MM.1S (cell line): Measurements from ENCODE around the gene UGT1A4.

Source experiments
- DNase-seq: peaks from one replicate; pipeline ENCODE4 v3.0.0-alpha.2; 2015
- H2AFZ ChIP-seq: fragments of 300-600 bp; sonication (generic); 2 replicates; pipeline ENCODE4 v1.6.0; 2016; ENCODE audit warnings: antibody characterized with exemption, low read length
- H3F3A ChIP-seq: fragments of 300-600 bp; sonication (generic); 2 replicates; pipeline ENCODE4 v1.6.1; 2016; ENCODE audit warnings: mild to moderate bottlenecking, antibody characterized with exemption, low read length, moderate library complexity, mixed read lengths; ENCODE audit not compliant: insufficient read depth
- H3K27ac ChIP-seq: fragments of 300-600 bp; sonication (generic); 2 replicates; pipeline ENCODE4 v1.5.1; 2016; ENCODE audit warnings: mild to moderate bottlenecking, low read length
- H3K27me3 ChIP-seq: fragments of 300-600 bp; sonication (generic); replicated peaks from 2 replicates; pipeline ENCODE4 v1.6.0; 2016; ENCODE audit warnings: low read length; ENCODE audit not compliant: insufficient read depth
- H3K36me3 ChIP-seq: fragments of 300-600 bp; sonication (generic); replicated peaks from 2 replicates; pipeline ENCODE4 v1.6.1; 2016; ENCODE audit warnings: mild to moderate bottlenecking, low read length, mixed read lengths; ENCODE audit not compliant: insufficient read depth
- H3K4me1 ChIP-seq: fragments of 300-600 bp; sonication (generic); 2 replicates; pipeline ENCODE4 v1.6.1; 2016; ENCODE audit warnings: low read length, mixed read lengths
- H3K4me2 ChIP-seq: fragments of 300-600 bp; sonication (generic); 2 replicates; pipeline ENCODE4 v1.6.0; 2016; ENCODE audit warnings: low read depth, low read length
- H3K4me3 ChIP-seq: fragments of 300-600 bp; sonication (generic); 2 replicates; pipeline ENCODE4 v1.5.1; 2016; ENCODE audit warnings: low read length, mixed read lengths
- H3K79me2 ChIP-seq: fragments of 300-600 bp; sonication (generic); 2 replicates; pipeline ENCODE4 v1.6.1; 2016; ENCODE audit warnings: mixed run types, low read length, mixed read lengths
- H3K9ac ChIP-seq: fragments of 300-600 bp; sonication (generic); 2 replicates; pipeline ENCODE4 v1.6.1; 2016; ENCODE audit warnings: low read length, mixed read lengths
- H3K9me2 ChIP-seq: fragments of 300-600 bp; sonication (generic); replicated peaks from 2 replicates; pipeline ENCODE4 v1.6.1; 2016; ENCODE audit warnings: mild to moderate bottlenecking, low read length, mixed read lengths; ENCODE audit not compliant: insufficient read depth
- H3K9me3 ChIP-seq: fragments of 300-600 bp; sonication (generic); replicated peaks from 2 replicates; pipeline ENCODE4 v1.6.1; 2016; ENCODE audit warnings: mild to moderate bottlenecking, low read length, mixed read lengths; ENCODE audit not compliant: insufficient read depth
- H4K20me1 ChIP-seq: fragments of 300-600 bp; sonication (generic); 2 replicates; pipeline ENCODE4 v1.6.1; 2016; ENCODE audit warnings: mild to moderate bottlenecking, low read length, moderate library complexity, mixed read lengths; ENCODE audit not compliant: insufficient read depth
- EZH2 ChIP-seq: fragments of 300-600 bp; sonication (generic); optimal IDR thresholded peaks from 2 replicates; pipeline ENCODE3; 2017; ENCODE audit warnings: low read depth, mild to moderate bottlenecking, antibody characterized with exemption, low read length, mixed read lengths
- EZH2phosphoT487 ChIP-seq: fragments of 300-600 bp; sonication (generic); IDR thresholded peaks from 2 replicates; pipeline ENCODE4 v1.6.1; 2018; ENCODE audit warnings: antibody characterized with exemption, low read length
- TF ChIP-seq, protein P1 (sequence below): fragments of 300-600 bp; sonication (generic); IDR thresholded peaks from 2 replicates; pipeline ENCODE4 v1.5.1; 2016; ENCODE audit warnings: antibody characterized with exemption, low read length, mixed read lengths

UGT1A4 gene

GRCh38 chr2:233702238-233702637 is 16.3 kb upstream of the UGT1A4 start:
- DNase-seq = no peak
- no peak overlapping the region for H2AFZ ChIP-seq
- H3K4me2 ChIP-seq = no peak overlapping the region
- H3F3A ChIP-seq = no peaks in the 10 kb centered on the region
- no peak overlapping the region for H3K4me3 ChIP-seq
- no peaks in the 10 kb centered on the region for H3K27me3 ChIP-seq
- H3K36me3 ChIP-seq = no peaks in the 10 kb centered on the region
- H3K4me1 ChIP-seq = no peaks in the 10 kb centered on the region
- H3K9me2 ChIP-seq = no peaks in the 10 kb centered on the region
- no peak for TF ChIP-seq EZH2
- TF ChIP-seq, protein P1, sequence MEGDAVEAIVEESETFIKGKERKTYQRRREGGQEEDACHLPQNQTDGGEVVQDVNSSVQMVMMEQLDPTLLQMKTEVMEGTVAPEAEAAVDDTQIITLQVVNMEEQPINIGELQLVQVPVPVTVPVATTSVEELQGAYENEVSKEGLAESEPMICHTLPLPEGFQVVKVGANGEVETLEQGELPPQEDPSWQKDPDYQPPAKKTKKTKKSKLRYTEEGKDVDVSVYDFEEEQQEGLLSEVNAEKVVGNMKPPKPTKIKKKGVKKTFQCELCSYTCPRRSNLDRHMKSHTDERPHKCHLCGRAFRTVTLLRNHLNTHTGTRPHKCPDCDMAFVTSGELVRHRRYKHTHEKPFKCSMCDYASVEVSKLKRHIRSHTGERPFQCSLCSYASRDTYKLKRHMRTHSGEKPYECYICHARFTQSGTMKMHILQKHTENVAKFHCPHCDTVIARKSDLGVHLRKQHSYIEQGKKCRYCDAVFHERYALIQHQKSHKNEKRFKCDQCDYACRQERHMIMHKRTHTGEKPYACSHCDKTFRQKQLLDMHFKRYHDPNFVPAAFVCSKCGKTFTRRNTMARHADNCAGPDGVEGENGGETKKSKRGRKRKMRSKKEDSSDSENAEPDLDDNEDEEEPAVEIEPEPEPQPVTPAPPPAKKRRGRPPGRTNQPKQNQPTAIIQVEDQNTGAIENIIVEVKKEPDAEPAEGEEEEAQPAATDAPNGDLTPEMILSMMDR = no peak
- TF ChIP-seq EZH2phosphoT487 = no peak
- H4K20me1 ChIP-seq = no peaks in the 10 kb centered on the region
- no peaks in the 10 kb centered on the region for H3K9me3 ChIP-seq
- H3K79me2 ChIP-seq = no peaks in the 10 kb centered on the region
- no peak overlapping the region for H3K27ac ChIP-seq
- no peak overlapping the region for H3K9ac ChIP-seq

- no peak for DNase-seq
- Histone ChIP-seq H3K9me2 (no peaks in the 10 kb centered on the region), H3K27me3 (no peaks in the 10 kb centered on the region), H3F3A (no peaks in the 10 kb centered on the region), H3K4me3 (no peak overlapping the region), H3K4me2 (no peak overlapping the region), H4K20me1 (no peaks in the 10 kb centered on the region), H3K4me1 (no peaks in the 10 kb centered on the region), H3K36me3 (no peaks in the 10 kb centered on the region), H2AFZ (no peak overlapping the region), H3K9me3 (no peaks in the 10 kb centered on the region), H3K27ac (no peak overlapping the region), H3K9ac (no peak overlapping the region), H3K79me2 (no peaks in the 10 kb centered on the region)
- TF ChIP-seq, protein P1 = no peak
- TF ChIP-seq EZH2 (no peak), EZH2phosphoT487 (no peak)
Measured at GRCh38 chr2:233705911-233706506, 12.5 kb upstream of the UGT1A4 start.

- no peaks in the 10 kb centered on the region for H4K20me1 ChIP-seq
- H3K4me2 ChIP-seq = no peak overlapping the region
- H3K9ac ChIP-seq = no peak overlapping the region
- H3K36me3 ChIP-seq = no peaks in the 10 kb centered on the region
- no peaks in the 10 kb centered on the region for H3K9me3 ChIP-seq
- no peaks in the 10 kb centered on the region for H3K79me2 ChIP-seq
- no peaks in the 10 kb centered on the region for H3K27me3 ChIP-seq
- no peaks in the 10 kb centered on the region for H3F3A ChIP-seq
- H3K4me3 ChIP-seq = no peak overlapping the region
- H3K9me2 ChIP-seq = no peaks in the 10 kb centered on the region
- no peak overlapping the region for H3K27ac ChIP-seq
- H3K4me1 ChIP-seq = no peaks in the 10 kb centered on the region
- TF ChIP-seq EZH2phosphoT487 (no peak), EZH2 (no peak)
- TF ChIP-seq, protein P1 = no peak
- no peak for DNase-seq
- H2AFZ ChIP-seq = no peak overlapping the region
Measured at GRCh38 chr2:233706720-233707119, 11.8 kb upstream of the UGT1A4 start.
